NCI-H2107 (cell line): ENCODE measurements around the gene PPP1R11.
"Not testable (repeated sequence)": the region's sequence is repeated elsewhere in the genome, so short reads cannot be mapped to it uniquely, and the experiment has no call there.

Experiments used
- DNase-seq: peaks from one replicate; lab custom pipeline; 2025; lab: John Stamatoyannopoulos, UW

The PPP1R11 gene

GRCh38 chr6:30097902-30098768, 31.1 kb downstream of the PPP1R11 start:
- no peak for DNase-seq

GRCh38 chr6:30100154-30100553, 33.2 kb downstream of the PPP1R11 start:
- DNase-seq: no peak

- DNase-seq: no peak
These were observed 33.8 kb downstream of the PPP1R11 start for GRCh38 chr6:30100585-30101443.

- peak; percentile 7 for DNase-seq
These were observed 34.7 kb downstream of the PPP1R11 start for GRCh38 chr6:30101444-30102413.

GRCh38 chr6:30102414-30102969, 35.5 kb downstream of the PPP1R11 start:
- no peak for DNase-seq

- DNase-seq: peak; percentile 21
These were observed 36.2 kb downstream of the PPP1R11 start for GRCh38 chr6:30102970-30103871.

- no peak for DNase-seq
These were observed 36.8 kb downstream of the PPP1R11 start for GRCh38 chr6:30103872-30104179.

GRCh38 chr6:30104661-30105060, 37.7 kb downstream of the PPP1R11 start:
- no peak for DNase-seq

- DNase-seq: no peak
These were observed 44.4 kb downstream of the PPP1R11 start for GRCh38 chr6:30111266-30111856.

- DNase-seq: no peak
These were observed 45.5 kb downstream of the PPP1R11 start for GRCh38 chr6:30112402-30112994.

- no peak for DNase-seq
These were observed 46.2 kb downstream of the PPP1R11 start, which contains the start of gene TRIM31 for GRCh38 chr6:30113003-30113759. TSS of gene TRIM31 (minus strand) at chr6:30113090. CDS start at chr6:30112805, 285 bp downstream.

GRCh38 chr6:30113841-30114240, 46.8 kb downstream of the PPP1R11 start:
- DNase-seq: no peak

- DNase-seq: no peak
These were observed 49.7 kb downstream of the PPP1R11 start for GRCh38 chr6:30116724-30117123.

- DNase-seq: not testable (repeated sequence)
These were observed 51.7 kb downstream of the PPP1R11 start for GRCh38 chr6:30118691-30119090.
